Endothelial cell of hepatic sinusoid (primary cell): ENCODE data around the gene SLC9A2.

ENCODE experiments used
- in situ Hi-C: cut with HindIII; loops from 2 replicates; pipeline ENCODE4 v1.10.0; 2017; ENCODE audit warnings: low sequenced_read_pairs

Gene SLC9A2

GRCh38 chr2:102619414-102620319 lies at the start of gene SLC9A2:
Gene SLC9A2, plus strand, starts transcription at chr2:102619553. Its CDS starts 296 bp downstream, at chr2:102619849.
- in situ Hi-C loops: no loop called here

- in situ Hi-C loops: no loop called here
These were observed 43.5 kb upstream of the SLC9A2 start for GRCh38 chr2:102575888-102576287.

GRCh38 chr2:102578376-102578775 lies 41.0 kb upstream of the SLC9A2 start:
- in situ Hi-C loops: no loop called here

- in situ Hi-C loops: no loop called here
These were observed 37.4 kb upstream of the SLC9A2 start for GRCh38 chr2:102581911-102582310.

- in situ Hi-C loops: no loop called here
These were observed 36.5 kb upstream of the SLC9A2 start for GRCh38 chr2:102582845-102583244.

GRCh38 chr2:102585847-102586404 lies 33.4 kb upstream of the SLC9A2 start:
- in situ Hi-C loops: loop anchor here (5.0 kb wide), 1 partner anchor 99 kb away; no protein-coding TSS in a partner anchor

GRCh38 chr2:102588213-102588939 lies 31.0 kb upstream of the SLC9A2 start:
- in situ Hi-C loops: loop anchor here (5.0 kb wide), 1 partner anchor 101 kb away; no protein-coding TSS in a partner anchor

- in situ Hi-C loops: loop anchor here (5.0 kb wide), 1 partner anchor 102 kb away; no protein-coding TSS in a partner anchor
These were observed 29.9 kb upstream of the SLC9A2 start for GRCh38 chr2:102589444-102589843.

GRCh38 chr2:102591491-102592045 lies 27.8 kb upstream of the SLC9A2 start:
- in situ Hi-C loops: loop anchor here (5.0 kb wide), 1 partner anchor 49 kb away; no protein-coding TSS in a partner anchor

- in situ Hi-C loops: loop anchor here (5.0 kb wide), 1 partner anchor 50 kb away; no protein-coding TSS in a partner anchor
These were observed 26.8 kb upstream of the SLC9A2 start for GRCh38 chr2:102592601-102593000.

- in situ Hi-C loops: loop anchor here (5.0 kb wide), 1 partner anchor 51 kb away; no protein-coding TSS in a partner anchor
These were observed 25.8 kb upstream of the SLC9A2 start for GRCh38 chr2:102593516-102593915.

GRCh38 chr2:102594445-102595016 lies 24.8 kb upstream of the SLC9A2 start:
- in situ Hi-C loops: loop anchor here (5.0 kb wide), 1 partner anchor 52 kb away; no protein-coding TSS in a partner anchor

- in situ Hi-C loops: no loop called here
These were observed 21.6 kb upstream of the SLC9A2 start for GRCh38 chr2:102597788-102598187.

- in situ Hi-C loops: no loop called here
These were observed 19.9 kb upstream of the SLC9A2 start for GRCh38 chr2:102599486-102599885.

GRCh38 chr2:102601730-102602129 lies 17.6 kb upstream of the SLC9A2 start:
- in situ Hi-C loops: no loop called here

- in situ Hi-C loops: no loop called here
These were observed 15.4 kb upstream of the SLC9A2 start for GRCh38 chr2:102603904-102604303.

- in situ Hi-C loops: no loop called here
These were observed 14.6 kb upstream of the SLC9A2 start for GRCh38 chr2:102604769-102605168.

- in situ Hi-C loops: no loop called here
These were observed 13.0 kb upstream of the SLC9A2 start for GRCh38 chr2:102606353-102606752.

- in situ Hi-C loops: no loop called here
These were observed 3.5 kb upstream of the SLC9A2 start for GRCh38 chr2:102615620-102616436.
